IPS DF 4.7 (cell line): ENCODE measurements around the gene GALNT14.

ENCODE experiments used
- DNase-seq: peaks from one replicate; pipeline ENCODE4 v3.0.0-alpha.2; 2013; ENCODE audit warnings: low spot score; ENCODE audit errors: extremely low read depth

Gene GALNT14

GRCh38 chr2:31136000-31136399 lies 2.2 kb downstream of the GALNT14 start:
- DNase-seq: no peak

- DNase-seq: no peak
These were observed 3.8 kb downstream of the GALNT14 start for GRCh38 chr2:31134480-31134879.

GRCh38 chr2:31132786-31133185 lies 5.5 kb downstream of the GALNT14 start:
- no peak for DNase-seq

GRCh38 chr2:31131871-31132270 lies 6.4 kb downstream of the GALNT14 start:
- no peak for DNase-seq

GRCh38 chr2:31129375-31130171 lies 8.7 kb downstream of the GALNT14 start:
- no peak for DNase-seq

GRCh38 chr2:31127931-31128330 lies 10.3 kb downstream of the GALNT14 start:
- no peak for DNase-seq

- no peak for DNase-seq
These were observed 12.1 kb downstream of the GALNT14 start for GRCh38 chr2:31125918-31126695.

GRCh38 chr2:31124904-31125303 lies 13.3 kb downstream of the GALNT14 start:
- DNase-seq: no peak

GRCh38 chr2:31122133-31122532 lies 16.1 kb downstream of the GALNT14 start:
- no peak for DNase-seq

- DNase-seq: no peak
These were observed 24.5 kb downstream of the GALNT14 start for GRCh38 chr2:31113765-31114164.

- no peak for DNase-seq
These were observed 25.7 kb downstream of the GALNT14 start for GRCh38 chr2:31112544-31112943.

- DNase-seq: no peak
These were observed 27.2 kb downstream of the GALNT14 start for GRCh38 chr2:31110998-31111397.

- no peak for DNase-seq
These were observed 27.8 kb downstream of the GALNT14 start for GRCh38 chr2:31110431-31110830.

- DNase-seq: no peak
These were observed 28.5 kb downstream of the GALNT14 start for GRCh38 chr2:31109633-31110192.

GRCh38 chr2:31108561-31109286 lies 29.5 kb downstream of the GALNT14 start:
- DNase-seq: no peak

GRCh38 chr2:31107591-31108300 lies 30.5 kb downstream of the GALNT14 start:
- no peak for DNase-seq

- no peak for DNase-seq
These were observed 36.5 kb downstream of the GALNT14 start for GRCh38 chr2:31101701-31102100.

GRCh38 chr2:31097962-31098613 lies 40.2 kb downstream of the GALNT14 start:
- DNase-seq: no peak

- DNase-seq: no peak
These were observed 48.1 kb downstream of the GALNT14 start for GRCh38 chr2:31090188-31090587.

- no peak for DNase-seq
These were observed 48.6 kb downstream of the GALNT14 start for GRCh38 chr2:31089645-31090044.
